ENCODE measurements around the gene P2RX5. TPM values are rescaled to one million over a fixed set of nuclear protein-coding genes. Genes with fewer than 3 reads are reported as not detected.

Gene P2RX5
- total and polyA plus RNA-seq, 2 experiments from 2014 or later, result 7.5 to 13.6 TPM

DNA sequence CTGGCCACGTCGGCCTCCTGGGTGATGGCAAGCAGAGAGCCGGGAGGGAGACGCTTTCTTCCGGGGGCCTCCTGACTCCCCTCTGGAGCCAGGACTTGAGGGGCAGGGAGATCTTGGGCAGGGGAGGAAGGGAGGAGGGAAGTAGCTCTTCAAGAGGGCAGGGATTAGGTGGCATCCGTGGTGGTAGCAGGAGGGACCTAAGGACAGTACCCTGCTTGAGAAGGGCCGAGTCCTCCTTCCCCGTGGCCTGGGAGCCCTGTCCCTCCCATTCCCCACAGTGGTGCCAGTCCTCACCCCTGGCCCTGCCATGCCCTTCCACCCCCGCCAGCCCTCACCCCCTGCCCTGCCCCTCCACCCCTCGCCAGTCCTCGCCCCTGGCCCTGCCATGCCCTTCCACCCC, 40.2 kb downstream of the P2RX5 start:
- Histone ChIP-seq H3K36me3 (ENCODE audit: insufficient read depth) (no peaks in the 10 kb centered on the region), H3K4me2 (no peak overlapping the region), H4K20me1 (replicated peaks; ENCODE audit: insufficient read depth) (no peaks in the 10 kb centered on the region), H3K27ac (ENCODE audit: low read depth) (no peak overlapping the region), H3K79me2 (replicated peaks; ENCODE audit: insufficient read depth) (no peaks in the 10 kb centered on the region), H2AFZ (no peak overlapping the region), H3K4me1 (ENCODE audit: insufficient read depth) (no peaks in the 10 kb centered on the region), H3F3A (replicated peaks; ENCODE audit: low read depth) (no peaks in the 10 kb centered on the region), H3K9me2 (ENCODE audit: insufficient read depth) (no peaks in the 10 kb centered on the region), H3K4me3 (no peak overlapping the region), H3K27me3 (ENCODE audit: insufficient read depth) (no peaks in the 10 kb centered on the region)
- no peak for ATAC-seq
- Mint-ChIP-seq H3K36me3 (ENCODE audit: low read depth) (no peaks in the 10 kb centered on the region), H3K27ac (no peak overlapping the region; the same call in 1 of the 2 replicates), H3K4me1 (peaks cover 7% of the 10 kb centered on the region; the same call in 1 of the 3 replicates), H3K9me3 (no peaks in the 10 kb centered on the region), H3K4me3 (no peak overlapping the region), H3K27me3 (ENCODE audit: insufficient read depth, low read depth, poor library complexity) (peaks cover 2% of the 10 kb centered on the region)
- DNase-seq (ENCODE audit: low spot score), result no peak
- TF ChIP-seq POLR2AphosphoS5 (IDR thresholded peaks at IDR 0.05; ENCODE audit: low read depth) (no peak), EZH2phosphoT487 (IDR thresholded peaks at IDR 0.05; ENCODE audit: unreplicated experiment) (no peak), JUNB (IDR thresholded peaks at IDR 0.05; ENCODE audit: unreplicated experiment) (no peak), STAT1 (IDR thresholded peaks at IDR 0.05; ENCODE audit: unreplicated experiment) (no peak), EZH2 (IDR thresholded peaks at IDR 0.05; ENCODE audit: low read depth, unreplicated experiment) (no peak), NANOG (IDR thresholded peaks at IDR 0.05; ENCODE audit: borderline replicate concordance) (no peak), CREB1 (CRISPR knock-in tag; IDR thresholded peaks at IDR 0.05; ENCODE audit: low read depth) (no peak), ZNF331 (CRISPR knock-in tag; IDR thresholded peaks at IDR 0.05; ENCODE audit: low read depth) (no peak), ZNF114 (CRISPR knock-in tag; IDR thresholded peaks at IDR 0.05) (no peak)
- TF ChIP-seq, protein P1, sequence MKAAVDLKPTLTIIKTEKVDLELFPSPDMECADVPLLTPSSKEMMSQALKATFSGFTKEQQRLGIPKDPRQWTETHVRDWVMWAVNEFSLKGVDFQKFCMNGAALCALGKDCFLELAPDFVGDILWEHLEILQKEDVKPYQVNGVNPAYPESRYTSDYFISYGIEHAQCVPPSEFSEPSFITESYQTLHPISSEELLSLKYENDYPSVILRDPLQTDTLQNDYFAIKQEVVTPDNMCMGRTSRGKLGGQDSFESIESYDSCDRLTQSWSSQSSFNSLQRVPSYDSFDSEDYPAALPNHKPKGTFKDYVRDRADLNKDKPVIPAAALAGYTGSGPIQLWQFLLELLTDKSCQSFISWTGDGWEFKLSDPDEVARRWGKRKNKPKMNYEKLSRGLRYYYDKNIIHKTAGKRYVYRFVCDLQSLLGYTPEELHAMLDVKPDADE (IDR thresholded peaks at IDR 0.05), result no peak
- TF ChIP-seq, protein P2, sequence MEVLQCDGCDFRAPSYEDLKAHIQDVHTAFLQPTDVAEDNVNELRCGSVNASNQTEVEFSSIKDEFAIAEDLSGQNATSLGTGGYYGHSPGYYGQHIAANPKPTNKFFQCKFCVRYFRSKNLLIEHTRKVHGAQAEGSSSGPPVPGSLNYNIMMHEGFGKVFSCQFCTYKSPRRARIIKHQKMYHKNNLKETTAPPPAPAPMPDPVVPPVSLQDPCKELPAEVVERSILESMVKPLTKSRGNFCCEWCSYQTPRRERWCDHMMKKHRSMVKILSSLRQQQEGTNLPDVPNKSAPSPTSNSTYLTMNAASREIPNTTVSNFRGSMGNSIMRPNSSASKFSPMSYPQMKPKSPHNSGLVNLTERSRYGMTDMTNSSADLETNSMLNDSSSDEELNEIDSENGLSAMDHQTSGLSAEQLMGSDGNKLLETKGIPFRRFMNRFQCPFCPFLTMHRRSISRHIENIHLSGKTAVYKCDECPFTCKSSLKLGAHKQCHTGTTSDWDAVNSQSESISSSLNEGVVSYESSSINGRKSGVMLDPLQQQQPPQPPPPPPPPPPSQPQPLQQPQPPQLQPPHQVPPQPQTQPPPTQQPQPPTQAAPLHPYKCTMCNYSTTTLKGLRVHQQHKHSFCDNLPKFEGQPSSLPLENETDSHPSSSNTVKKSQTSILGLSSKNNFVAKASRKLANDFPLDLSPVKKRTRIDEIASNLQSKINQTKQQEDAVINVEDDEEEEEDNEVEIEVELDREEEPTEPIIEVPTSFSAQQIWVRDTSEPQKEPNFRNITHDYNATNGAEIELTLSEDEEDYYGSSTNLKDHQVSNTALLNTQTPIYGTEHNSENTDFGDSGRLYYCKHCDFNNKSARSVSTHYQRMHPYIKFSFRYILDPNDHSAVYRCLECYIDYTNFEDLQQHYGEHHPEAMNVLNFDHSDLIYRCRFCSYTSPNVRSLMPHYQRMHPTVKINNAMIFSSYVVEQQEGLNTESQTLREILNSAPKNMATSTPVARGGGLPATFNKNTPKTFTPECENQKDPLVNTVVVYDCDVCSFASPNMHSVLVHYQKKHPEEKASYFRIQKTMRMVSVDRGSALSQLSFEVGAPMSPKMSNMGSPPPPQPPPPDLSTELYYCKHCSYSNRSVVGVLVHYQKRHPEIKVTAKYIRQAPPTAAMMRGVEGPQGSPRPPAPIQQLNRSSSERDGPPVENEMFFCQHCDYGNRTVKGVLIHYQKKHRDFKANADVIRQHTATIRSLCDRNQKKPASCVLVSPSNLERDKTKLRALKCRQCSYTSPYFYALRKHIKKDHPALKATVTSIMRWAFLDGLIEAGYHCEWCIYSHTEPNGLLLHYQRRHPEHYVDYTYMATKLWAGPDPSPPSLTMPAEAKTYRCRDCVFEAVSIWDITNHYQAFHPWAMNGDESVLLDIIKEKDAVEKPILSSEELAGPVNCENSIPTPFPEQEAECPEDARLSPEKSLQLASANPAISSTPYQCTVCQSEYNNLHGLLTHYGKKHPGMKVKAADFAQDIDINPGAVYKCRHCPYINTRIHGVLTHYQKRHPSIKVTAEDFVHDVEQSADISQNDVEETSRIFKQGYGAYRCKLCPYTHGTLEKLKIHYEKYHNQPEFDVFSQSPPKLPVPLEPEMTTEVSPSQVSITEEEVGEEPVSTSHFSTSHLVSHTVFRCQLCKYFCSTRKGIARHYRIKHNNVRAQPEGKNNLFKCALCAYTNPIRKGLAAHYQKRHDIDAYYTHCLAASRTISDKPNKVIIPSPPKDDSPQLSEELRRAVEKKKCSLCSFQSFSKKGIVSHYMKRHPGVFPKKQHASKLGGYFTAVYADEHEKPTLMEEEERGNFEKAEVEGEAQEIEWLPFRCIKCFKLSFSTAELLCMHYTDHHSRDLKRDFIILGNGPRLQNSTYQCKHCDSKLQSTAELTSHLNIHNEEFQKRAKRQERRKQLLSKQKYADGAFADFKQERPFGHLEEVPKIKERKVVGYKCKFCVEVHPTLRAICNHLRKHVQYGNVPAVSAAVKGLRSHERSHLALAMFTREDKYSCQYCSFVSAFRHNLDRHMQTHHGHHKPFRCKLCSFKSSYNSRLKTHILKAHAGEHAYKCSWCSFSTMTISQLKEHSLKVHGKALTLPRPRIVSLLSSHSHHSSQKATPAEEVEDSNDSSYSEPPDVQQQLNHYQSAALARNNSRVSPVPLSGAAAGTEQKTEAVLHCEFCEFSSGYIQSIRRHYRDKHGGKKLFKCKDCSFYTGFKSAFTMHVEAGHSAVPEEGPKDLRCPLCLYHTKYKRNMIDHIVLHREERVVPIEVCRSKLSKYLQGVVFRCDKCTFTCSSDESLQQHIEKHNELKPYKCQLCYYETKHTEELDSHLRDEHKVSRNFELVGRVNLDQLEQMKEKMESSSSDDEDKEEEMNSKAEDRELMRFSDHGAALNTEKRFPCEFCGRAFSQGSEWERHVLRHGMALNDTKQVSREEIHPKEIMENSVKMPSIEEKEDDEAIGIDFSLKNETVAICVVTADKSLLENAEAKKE (CRISPR knock-in tag; IDR thresholded peaks at IDR 0.05), result no peak
- TF ChIP-seq, protein P3, sequence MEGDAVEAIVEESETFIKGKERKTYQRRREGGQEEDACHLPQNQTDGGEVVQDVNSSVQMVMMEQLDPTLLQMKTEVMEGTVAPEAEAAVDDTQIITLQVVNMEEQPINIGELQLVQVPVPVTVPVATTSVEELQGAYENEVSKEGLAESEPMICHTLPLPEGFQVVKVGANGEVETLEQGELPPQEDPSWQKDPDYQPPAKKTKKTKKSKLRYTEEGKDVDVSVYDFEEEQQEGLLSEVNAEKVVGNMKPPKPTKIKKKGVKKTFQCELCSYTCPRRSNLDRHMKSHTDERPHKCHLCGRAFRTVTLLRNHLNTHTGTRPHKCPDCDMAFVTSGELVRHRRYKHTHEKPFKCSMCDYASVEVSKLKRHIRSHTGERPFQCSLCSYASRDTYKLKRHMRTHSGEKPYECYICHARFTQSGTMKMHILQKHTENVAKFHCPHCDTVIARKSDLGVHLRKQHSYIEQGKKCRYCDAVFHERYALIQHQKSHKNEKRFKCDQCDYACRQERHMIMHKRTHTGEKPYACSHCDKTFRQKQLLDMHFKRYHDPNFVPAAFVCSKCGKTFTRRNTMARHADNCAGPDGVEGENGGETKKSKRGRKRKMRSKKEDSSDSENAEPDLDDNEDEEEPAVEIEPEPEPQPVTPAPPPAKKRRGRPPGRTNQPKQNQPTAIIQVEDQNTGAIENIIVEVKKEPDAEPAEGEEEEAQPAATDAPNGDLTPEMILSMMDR (conservative IDR thresholded peaks at IDR 0.05; ENCODE audit: low read depth in 2 of 2), result no peak
- TF ChIP-seq, protein P4, sequence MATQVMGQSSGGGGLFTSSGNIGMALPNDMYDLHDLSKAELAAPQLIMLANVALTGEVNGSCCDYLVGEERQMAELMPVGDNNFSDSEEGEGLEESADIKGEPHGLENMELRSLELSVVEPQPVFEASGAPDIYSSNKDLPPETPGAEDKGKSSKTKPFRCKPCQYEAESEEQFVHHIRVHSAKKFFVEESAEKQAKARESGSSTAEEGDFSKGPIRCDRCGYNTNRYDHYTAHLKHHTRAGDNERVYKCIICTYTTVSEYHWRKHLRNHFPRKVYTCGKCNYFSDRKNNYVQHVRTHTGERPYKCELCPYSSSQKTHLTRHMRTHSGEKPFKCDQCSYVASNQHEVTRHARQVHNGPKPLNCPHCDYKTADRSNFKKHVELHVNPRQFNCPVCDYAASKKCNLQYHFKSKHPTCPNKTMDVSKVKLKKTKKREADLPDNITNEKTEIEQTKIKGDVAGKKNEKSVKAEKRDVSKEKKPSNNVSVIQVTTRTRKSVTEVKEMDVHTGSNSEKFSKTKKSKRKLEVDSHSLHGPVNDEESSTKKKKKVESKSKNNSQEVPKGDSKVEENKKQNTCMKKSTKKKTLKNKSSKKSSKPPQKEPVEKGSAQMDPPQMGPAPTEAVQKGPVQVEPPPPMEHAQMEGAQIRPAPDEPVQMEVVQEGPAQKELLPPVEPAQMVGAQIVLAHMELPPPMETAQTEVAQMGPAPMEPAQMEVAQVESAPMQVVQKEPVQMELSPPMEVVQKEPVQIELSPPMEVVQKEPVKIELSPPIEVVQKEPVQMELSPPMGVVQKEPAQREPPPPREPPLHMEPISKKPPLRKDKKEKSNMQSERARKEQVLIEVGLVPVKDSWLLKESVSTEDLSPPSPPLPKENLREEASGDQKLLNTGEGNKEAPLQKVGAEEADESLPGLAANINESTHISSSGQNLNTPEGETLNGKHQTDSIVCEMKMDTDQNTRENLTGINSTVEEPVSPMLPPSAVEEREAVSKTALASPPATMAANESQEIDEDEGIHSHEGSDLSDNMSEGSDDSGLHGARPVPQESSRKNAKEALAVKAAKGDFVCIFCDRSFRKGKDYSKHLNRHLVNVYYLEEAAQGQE (IDR thresholded peaks at IDR 0.05; ENCODE audit: unreplicated experiment), result no peak

Data from GM23338 (cell line).